ENCODE results near the gene RAB38.

The RAB38 gene

DNA sequence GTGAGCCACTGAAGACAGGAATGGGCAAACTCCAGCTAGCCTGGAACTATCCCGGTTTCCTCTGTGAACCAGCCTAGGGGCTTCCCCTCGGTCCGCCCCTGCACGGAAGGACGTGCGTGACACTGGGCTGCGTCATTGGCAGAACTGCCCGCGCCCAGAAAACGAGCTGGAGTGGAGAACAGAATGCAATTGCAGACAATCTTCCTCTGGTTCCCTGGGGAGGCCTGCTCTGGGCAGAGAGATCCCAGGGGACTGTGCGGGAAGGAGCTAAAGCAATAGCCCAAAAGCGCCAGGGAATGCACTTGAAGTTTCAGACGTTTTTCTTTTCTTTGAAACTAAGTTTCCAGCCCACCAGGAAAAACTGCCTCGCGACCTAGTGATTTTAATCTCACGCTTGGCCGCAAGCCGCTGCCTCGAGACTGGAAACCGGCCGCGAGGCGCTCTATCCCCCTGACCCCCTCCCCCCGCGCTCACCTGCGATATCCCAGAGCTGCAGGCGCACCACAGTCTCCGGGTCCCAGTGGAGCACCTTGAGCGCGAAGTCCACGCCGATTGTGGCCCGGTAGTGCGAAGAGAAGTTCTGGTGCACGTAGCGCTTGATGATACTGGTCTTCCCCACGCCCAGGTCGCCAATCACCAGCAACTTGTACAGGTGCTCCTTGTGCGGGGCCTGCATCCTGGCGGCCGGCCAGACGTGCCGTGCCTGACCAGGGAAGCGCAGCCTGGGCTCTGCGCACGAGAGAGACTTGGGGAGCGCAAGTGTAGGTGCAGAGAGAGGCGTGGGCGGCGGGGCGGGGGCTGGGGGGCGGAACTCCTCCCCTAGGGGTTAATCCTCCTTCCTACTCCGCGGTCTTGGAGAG is at the start of gene RAB38:
RAB38 (minus strand) TSS at position 735 of the 860 bp plus-strand sequence; CDS start at position 676, 59 bp downstream.
- no peak for TF ChIP-seq GATA2 (IDR thresholded peaks at IDR 0.05; ENCODE audit: low read depth, low read length)
- no peak for TF ChIP-seq GATA3 (IDR thresholded peaks at IDR 0.05; ENCODE audit: low read depth, low read length)

- no peak for TF ChIP-seq GATA2 (IDR thresholded peaks at IDR 0.05; ENCODE audit: low read depth, low read length)
- TF ChIP-seq GATA3 (IDR thresholded peaks at IDR 0.05; ENCODE audit: low read depth, low read length) = no peak
Observed at GRCh38 chr11:88213406-88213805, 38.2 kb upstream of the RAB38 start.

DNA sequence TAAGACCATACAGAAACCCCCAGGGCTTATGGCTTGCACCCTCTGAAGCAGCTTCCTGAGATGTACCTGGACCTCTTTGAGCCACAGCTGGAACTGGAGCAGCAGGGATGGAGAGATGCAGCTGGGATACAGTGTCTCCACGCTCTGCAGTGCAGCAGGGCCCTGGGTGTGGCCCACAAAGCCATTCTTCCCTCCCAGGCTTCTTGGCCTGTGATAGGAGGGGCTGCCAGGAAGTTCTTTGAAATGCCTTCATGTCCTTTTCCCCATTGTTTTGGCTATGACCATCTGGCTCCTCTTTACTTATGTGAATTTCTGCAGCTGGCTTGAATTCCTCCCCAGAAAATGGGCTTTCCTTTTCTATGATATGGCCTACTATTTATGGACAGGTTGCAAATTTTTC is 37.1 kb upstream of the RAB38 start:
- TF ChIP-seq GATA2 (IDR thresholded peaks at IDR 0.05; ENCODE audit: low read depth, low read length) = no peak
- no peak for TF ChIP-seq GATA3 (IDR thresholded peaks at IDR 0.05; ENCODE audit: low read depth, low read length)

GRCh38 chr11:88208745-88209144 is 33.5 kb upstream of the RAB38 start:
- TF ChIP-seq GATA2 (IDR thresholded peaks at IDR 0.05; ENCODE audit: low read depth, low read length) (no peak), GATA3 (IDR thresholded peaks at IDR 0.05; ENCODE audit: low read depth, low read length) (no peak)

DNA sequence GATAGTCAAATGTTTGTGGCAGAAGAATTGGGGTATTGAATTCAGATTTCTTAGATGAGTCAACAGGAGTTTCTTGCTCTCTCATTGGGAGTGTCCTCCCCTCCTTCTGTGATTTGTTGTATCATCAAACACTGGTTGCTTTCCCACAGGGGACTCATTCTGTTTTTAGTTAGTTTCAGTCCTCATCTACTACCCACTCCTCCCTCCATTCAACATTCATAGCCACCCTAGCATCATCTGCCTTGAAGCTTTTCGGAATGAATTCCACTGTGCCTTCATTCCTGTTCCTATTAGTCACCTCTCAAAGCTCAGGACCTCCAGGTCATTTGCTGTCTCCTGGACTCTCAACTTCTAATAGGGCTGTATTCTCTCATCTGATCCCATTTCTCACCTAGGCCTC is 31.5 kb upstream of the RAB38 start:
- TF ChIP-seq GATA3 (IDR thresholded peaks at IDR 0.05; ENCODE audit: low read depth, low read length) (no peak), GATA2 (IDR thresholded peaks at IDR 0.05; ENCODE audit: low read depth, low read length) (no peak)

DNA sequence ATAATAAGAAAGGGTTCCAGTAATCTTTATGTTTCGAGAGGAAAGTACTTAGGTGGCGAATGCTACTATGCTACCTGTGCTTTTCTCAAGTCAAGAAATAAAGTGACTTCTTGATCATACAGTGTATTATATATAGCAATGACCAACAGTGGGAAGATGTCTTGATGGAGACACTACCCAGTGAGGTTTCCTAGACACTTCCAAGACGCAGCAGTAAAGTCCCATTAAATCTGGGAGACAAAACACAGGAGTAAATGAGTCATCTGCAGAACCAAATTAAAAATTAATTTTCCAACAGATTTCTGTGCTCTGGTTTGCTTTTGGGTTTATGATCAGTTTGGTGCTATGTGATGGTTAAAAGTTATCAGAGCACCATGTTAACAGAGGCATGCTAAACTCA is 29.1 kb upstream of the RAB38 start:
- TF ChIP-seq GATA2 (IDR thresholded peaks at IDR 0.05; ENCODE audit: low read depth, low read length) (no peak), GATA3 (IDR thresholded peaks at IDR 0.05; ENCODE audit: low read depth, low read length) (no peak)

DNA sequence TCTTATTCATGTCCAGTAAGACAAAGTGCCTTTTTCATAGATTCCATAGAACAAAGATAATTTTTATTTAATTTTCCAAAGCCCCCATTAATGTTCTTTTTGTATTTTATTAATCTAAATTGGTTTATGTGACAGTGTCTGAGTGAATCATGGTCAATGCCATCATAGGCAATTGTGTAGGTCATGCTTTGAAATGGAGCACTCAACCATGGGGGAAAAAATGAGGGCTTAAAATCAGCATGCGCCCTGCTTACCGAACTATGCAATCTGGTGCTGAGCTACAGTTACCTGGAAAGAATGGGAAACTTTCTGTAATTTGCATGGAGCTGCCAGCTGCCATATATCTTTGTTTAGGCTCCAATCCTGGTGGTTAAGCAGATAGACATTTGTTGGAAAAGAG is 28.4 kb upstream of the RAB38 start:
- TF ChIP-seq GATA2 (IDR thresholded peaks at IDR 0.05; ENCODE audit: low read depth, low read length) = no peak
- no peak for TF ChIP-seq GATA3 (IDR thresholded peaks at IDR 0.05; ENCODE audit: low read depth, low read length)

DNA sequence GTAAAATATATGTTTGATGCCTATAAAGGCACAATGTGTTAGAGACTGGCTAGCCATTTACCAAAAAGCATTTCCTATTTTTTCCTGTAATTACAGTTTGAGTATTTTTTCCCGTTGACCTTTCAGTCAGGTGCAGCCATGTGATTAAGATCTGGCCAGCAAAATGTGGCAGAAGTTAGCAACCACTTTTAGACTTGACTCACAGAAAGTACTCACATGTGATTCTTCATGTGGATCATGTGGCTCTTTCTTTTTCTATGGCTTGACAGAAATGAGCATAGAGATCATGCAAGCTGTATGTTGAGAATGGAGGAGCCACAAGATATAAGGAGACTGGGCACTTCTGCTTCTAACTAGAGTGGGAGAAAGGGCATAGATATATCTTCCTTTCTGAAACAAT is 27.3 kb upstream of the RAB38 start:
- TF ChIP-seq GATA3 (IDR thresholded peaks at IDR 0.05; ENCODE audit: low read depth, low read length) (no peak), GATA2 (IDR thresholded peaks at IDR 0.05; ENCODE audit: low read depth, low read length) (no peak)

DNA sequence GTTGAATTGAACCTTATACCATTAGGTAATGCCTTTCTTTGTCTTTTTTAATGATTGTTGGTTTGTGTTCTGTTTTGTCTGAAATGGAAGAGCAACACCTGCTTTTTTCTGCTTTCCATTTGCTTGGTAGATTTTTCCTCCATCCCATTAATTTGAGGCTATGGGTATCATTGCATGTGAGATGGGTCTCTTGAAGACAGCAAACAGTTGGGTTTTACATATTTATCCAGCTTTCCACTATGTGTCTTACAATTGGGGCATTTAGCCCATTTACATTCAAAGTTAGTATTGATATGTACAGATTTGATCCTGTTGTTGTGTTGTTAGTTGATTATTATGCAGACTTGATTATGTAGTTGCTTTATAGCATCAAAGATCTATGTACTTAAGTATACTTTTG is 21.1 kb upstream of the RAB38 start:
- TF ChIP-seq GATA3 (IDR thresholded peaks at IDR 0.05; ENCODE audit: low read depth, low read length) (no peak), GATA2 (IDR thresholded peaks at IDR 0.05; ENCODE audit: low read depth, low read length) (no peak)

GRCh38 chr11:88195908-88196307 is 20.7 kb upstream of the RAB38 start:
- TF ChIP-seq GATA3 (IDR thresholded peaks at IDR 0.05; ENCODE audit: low read depth, low read length) = no peak

DNA sequence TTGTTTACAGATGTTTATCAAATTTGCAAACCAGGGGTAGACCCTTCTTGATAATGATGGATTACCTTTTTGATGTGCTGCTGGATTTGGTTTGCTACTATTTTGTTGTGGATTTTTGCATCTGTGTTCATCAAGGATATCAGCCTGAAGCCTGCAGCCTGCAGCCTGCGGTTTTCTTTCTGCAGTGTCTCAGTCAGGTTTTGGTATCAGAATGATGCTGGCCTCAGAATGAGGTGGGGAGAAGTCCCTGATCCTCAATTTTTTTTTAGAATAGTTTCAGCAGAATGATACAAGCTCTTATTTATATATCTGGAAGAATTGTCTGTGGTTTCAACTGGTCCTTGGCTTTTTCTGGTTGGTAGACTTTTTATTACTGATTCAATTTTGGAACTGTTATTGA is 19.7 kb upstream of the RAB38 start:
- TF ChIP-seq GATA2 (IDR thresholded peaks at IDR 0.05; ENCODE audit: low read depth, low read length) (no peak), GATA3 (IDR thresholded peaks at IDR 0.05; ENCODE audit: low read depth, low read length) (no peak)

DNA sequence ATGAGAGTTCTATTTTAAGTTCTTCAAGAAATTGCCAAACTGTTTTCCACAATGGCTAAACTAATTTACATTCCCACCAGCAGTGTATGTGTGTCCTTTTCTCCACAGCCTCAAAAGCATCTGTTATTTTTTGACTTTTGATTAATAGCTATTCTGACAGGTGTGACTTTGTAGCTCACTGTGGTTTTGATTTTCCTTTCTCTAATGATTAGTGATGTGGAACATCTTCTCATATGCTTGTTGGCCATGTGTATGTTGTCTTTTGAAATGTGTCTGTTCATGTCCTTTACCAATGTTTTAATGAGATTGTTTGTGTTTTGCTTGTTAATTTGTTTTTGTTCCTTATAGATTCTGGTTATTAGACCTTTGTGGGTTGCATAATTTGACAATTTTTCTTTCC is 18.0 kb upstream of the RAB38 start:
- TF ChIP-seq GATA3 (IDR thresholded peaks at IDR 0.05; ENCODE audit: low read depth, low read length) (no peak), GATA2 (IDR thresholded peaks at IDR 0.05; ENCODE audit: low read depth, low read length) (no peak)

- TF ChIP-seq GATA2 (IDR thresholded peaks at IDR 0.05; ENCODE audit: low read depth, low read length) = no peak
- TF ChIP-seq GATA3 (IDR thresholded peaks at IDR 0.05; ENCODE audit: low read depth, low read length) = no peak
Observed at GRCh38 chr11:88188932-88189253, 13.7 kb upstream of the RAB38 start.

DNA sequence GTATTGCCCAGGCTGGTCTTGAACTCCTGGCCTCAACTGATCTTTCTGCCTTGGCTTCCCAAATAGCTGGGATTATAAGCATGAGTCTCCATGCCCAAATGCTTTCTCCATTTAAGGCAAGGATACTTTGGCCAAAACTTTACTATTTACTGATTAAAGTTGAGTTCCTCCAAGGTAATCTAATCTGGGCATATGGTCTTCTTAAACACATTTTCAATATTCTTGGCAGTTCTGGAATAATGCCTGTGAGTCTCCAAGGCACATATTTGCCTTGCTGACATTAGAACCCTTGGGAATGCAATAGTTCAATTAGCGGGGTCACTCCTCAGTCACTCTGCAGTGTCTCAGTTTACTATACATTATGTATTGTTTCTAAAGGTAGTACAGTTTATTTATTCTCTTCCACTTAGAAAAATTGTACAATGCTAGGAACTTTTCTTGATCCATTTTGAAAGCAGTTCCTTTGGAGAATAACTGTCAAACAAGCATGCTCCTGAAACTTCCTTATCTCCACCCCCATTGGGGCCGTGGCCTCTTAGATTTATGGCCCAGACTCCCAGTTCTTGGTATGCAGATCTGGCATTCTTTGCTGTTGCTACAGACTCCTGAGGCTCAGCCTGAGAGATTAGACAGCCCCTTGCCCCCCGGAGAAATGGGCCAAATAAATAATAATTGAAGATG is 13.1 kb upstream of the RAB38 start:
- no peak for TF ChIP-seq GATA2 (IDR thresholded peaks at IDR 0.05; ENCODE audit: low read depth, low read length)
- no peak for TF ChIP-seq GATA3 (IDR thresholded peaks at IDR 0.05; ENCODE audit: low read depth, low read length)

GRCh38 chr11:88183233-88183632 is 8.0 kb upstream of the RAB38 start:
- TF ChIP-seq GATA3 (IDR thresholded peaks at IDR 0.05; ENCODE audit: low read depth, low read length) (no peak), GATA2 (IDR thresholded peaks at IDR 0.05; ENCODE audit: low read depth, low read length) (no peak)
